ENCODE results near the gene CASP9.

DNA sequence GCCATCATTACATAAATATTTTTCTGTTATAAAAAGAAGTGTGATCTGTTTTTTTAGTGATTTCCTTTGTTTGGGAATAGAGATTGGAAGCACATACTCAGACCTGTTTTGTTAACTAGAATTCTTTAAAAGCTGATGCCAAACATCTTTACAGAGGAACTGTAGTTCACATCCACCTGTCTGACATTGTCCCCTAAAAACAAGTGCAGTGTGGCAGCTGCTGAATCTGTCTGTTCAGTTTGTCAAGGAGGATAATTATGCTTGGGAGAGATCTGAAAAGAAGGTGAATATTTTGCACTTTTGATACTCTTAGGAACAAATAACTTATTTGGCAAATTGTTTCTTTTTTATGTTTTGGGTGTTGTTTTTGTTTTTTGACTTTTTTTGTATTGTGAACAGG is 47.3 kb upstream of the CASP9 start:
- TF ChIP-seq, protein P1, sequence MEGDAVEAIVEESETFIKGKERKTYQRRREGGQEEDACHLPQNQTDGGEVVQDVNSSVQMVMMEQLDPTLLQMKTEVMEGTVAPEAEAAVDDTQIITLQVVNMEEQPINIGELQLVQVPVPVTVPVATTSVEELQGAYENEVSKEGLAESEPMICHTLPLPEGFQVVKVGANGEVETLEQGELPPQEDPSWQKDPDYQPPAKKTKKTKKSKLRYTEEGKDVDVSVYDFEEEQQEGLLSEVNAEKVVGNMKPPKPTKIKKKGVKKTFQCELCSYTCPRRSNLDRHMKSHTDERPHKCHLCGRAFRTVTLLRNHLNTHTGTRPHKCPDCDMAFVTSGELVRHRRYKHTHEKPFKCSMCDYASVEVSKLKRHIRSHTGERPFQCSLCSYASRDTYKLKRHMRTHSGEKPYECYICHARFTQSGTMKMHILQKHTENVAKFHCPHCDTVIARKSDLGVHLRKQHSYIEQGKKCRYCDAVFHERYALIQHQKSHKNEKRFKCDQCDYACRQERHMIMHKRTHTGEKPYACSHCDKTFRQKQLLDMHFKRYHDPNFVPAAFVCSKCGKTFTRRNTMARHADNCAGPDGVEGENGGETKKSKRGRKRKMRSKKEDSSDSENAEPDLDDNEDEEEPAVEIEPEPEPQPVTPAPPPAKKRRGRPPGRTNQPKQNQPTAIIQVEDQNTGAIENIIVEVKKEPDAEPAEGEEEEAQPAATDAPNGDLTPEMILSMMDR (CRISPR knock-in tag; IDR thresholded peaks at IDR 0.05) = no peak
- TF ChIP-seq JUN (CRISPR knock-in tag; IDR thresholded peaks at IDR 0.05) = no peak
- TF ChIP-seq ZNF75D (CRISPR knock-in tag; IDR thresholded peaks at IDR 0.05; ENCODE audit: borderline replicate concordance) = no peak
- TF ChIP-seq TCF12 (IDR thresholded peaks at IDR 0.05) = no peak
- no peak for TF ChIP-seq TCF12 (CRISPR knock-in tag; IDR thresholded peaks at IDR 0.05)
- TF ChIP-seq, protein P2, sequence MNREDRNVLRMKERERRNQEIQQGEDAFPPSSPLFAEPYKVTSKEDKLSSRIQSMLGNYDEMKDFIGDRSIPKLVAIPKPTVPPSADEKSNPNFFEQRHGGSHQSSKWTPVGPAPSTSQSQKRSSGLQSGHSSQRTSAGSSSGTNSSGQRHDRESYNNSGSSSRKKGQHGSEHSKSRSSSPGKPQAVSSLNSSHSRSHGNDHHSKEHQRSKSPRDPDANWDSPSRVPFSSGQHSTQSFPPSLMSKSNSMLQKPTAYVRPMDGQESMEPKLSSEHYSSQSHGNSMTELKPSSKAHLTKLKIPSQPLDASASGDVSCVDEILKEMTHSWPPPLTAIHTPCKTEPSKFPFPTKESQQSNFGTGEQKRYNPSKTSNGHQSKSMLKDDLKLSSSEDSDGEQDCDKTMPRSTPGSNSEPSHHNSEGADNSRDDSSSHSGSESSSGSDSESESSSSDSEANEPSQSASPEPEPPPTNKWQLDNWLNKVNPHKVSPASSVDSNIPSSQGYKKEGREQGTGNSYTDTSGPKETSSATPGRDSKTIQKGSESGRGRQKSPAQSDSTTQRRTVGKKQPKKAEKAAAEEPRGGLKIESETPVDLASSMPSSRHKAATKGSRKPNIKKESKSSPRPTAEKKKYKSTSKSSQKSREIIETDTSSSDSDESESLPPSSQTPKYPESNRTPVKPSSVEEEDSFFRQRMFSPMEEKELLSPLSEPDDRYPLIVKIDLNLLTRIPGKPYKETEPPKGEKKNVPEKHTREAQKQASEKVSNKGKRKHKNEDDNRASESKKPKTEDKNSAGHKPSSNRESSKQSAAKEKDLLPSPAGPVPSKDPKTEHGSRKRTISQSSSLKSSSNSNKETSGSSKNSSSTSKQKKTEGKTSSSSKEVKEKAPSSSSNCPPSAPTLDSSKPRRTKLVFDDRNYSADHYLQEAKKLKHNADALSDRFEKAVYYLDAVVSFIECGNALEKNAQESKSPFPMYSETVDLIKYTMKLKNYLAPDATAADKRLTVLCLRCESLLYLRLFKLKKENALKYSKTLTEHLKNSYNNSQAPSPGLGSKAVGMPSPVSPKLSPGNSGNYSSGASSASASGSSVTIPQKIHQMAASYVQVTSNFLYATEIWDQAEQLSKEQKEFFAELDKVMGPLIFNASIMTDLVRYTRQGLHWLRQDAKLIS (CRISPR knock-in tag; IDR thresholded peaks at IDR 0.05) = no peak
- TF ChIP-seq REST (IDR thresholded peaks at IDR 0.05; ENCODE audit: borderline replicate concordance in 1 of 2, low read depth in 1 of 2, low read length in 2 of 2) = no peak
- TF ChIP-seq YY1 (IDR thresholded peaks at IDR 0.05; ENCODE audit: insufficient read depth, insufficient replicate concordance, low read depth, low read length) = no peak
- TF ChIP-seq, protein P3, sequence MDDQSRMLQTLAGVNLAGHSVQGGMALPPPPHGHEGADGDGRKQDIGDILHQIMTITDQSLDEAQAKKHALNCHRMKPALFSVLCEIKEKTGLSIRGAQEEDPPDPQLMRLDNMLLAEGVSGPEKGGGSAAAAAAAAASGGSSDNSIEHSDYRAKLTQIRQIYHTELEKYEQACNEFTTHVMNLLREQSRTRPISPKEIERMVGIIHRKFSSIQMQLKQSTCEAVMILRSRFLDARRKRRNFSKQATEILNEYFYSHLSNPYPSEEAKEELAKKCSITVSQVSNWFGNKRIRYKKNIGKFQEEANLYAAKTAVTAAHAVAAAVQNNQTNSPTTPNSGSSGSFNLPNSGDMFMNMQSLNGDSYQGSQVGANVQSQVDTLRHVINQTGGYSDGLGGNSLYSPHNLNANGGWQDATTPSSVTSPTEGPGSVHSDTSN (CRISPR knock-in tag; IDR thresholded peaks at IDR 0.05; ENCODE audit: borderline replicate concordance) = no peak
- no peak for TF ChIP-seq HBP1 (CRISPR knock-in tag; IDR thresholded peaks at IDR 0.05; ENCODE audit: low read depth)
- TF ChIP-seq NAIF1 (CRISPR knock-in tag; IDR thresholded peaks at IDR 0.05; ENCODE audit: borderline replicate concordance) = no peak
- no peak for TF ChIP-seq RAD21 (CRISPR knock-in tag; IDR thresholded peaks at IDR 0.05)

Data from HepG2 (cell line).